HEK293 (cell line): ENCODE data around the gene TRAPPC11.

Experiments used
- CTCF ChIA-PET: fragments of 350-600 bp; formaldehyde crosslinking; extraction: SDS; loops from one replicate; lab custom pipeline; 2021; ENCODE audit warnings: antibody characterized with exemption; lab: Yijun Ruan, JAX
- POLR2A ChIA-PET: fragments of 300-600 bp; formaldehyde crosslinking; extraction: SDS; loops from one replicate; lab custom pipeline; 2020; ENCODE audit warnings: antibody characterized with exemption, inconsistent platforms; lab: Yijun Ruan, JAX
- H3K27ac ChIP-seq: fragments of 200-500 bp; sonication (Bioruptor generic); 2 replicates; pipeline ENCODE4 v1.5.1; 2014; ENCODE audit warnings: low read depth, low read length, control low read depth, inconsistent platforms; ENCODE audit errors: extremely low read depth
- H3K36me3 ChIP-seq, 2 experiments: fragments of 200-500 bp in 1 of 2; sonication (Bioruptor generic) in 1 of 2; 1 replicate in 1 of 2; 2 replicates in 1 of 2; pipeline ENCODE4 v1.5.1; 2014 to 2017; ENCODE audit warnings: inconsistent platforms in 2 of 2, low read length in 2 of 2; ENCODE audit not compliant: control insufficient read depth in 2 of 2, insufficient read depth in 1 of 2
- H3K4me1 ChIP-seq: fragments of 200-500 bp; sonication (Bioruptor generic); 2 replicates; pipeline ENCODE4 v1.5.1; 2014; ENCODE audit warnings: mild to moderate bottlenecking, low read length, inconsistent platforms; ENCODE audit not compliant: control insufficient read depth, insufficient read depth
- H3K4me3 ChIP-seq: 2 replicates; pipeline ENCODE4 v1.5.1; 2011; ENCODE audit warnings: low read depth, mild to moderate bottlenecking, control low read depth, low read length, moderate library complexity
- H3K9me3 ChIP-seq: fragments of 200-500 bp; sonication (Bioruptor generic); 2 replicates; pipeline ENCODE4 v1.5.1; 2014; ENCODE audit warnings: low read depth, low read length, inconsistent platforms; ENCODE audit not compliant: control insufficient read depth, insufficient read depth
- BCL11A ChIP-seq: fragments of 450-650 bp; formaldehyde crosslinking; IDR thresholded peaks from 2 replicates; pipeline ENCODE4 v1.5.1; 2016; ENCODE audit warnings: low read depth, missing biosample characterization, missing genetic modification characterization
- CTCF ChIP-seq: fragments of 450-650 bp; formaldehyde crosslinking; IDR thresholded peaks from 2 replicates; pipeline ENCODE4 v1.5.1; 2016; ENCODE audit warnings: missing biosample characterization, missing genetic modification characterization
- ELK4 ChIP-seq: IDR thresholded peaks from 2 replicates; pipeline ENCODE4 v1.6.1; 2011; ENCODE audit warnings: mild to moderate bottlenecking, low read depth, low read length, borderline replicate concordance
- GLI2 ChIP-seq: fragments of 450-650 bp; formaldehyde crosslinking; IDR thresholded peaks from 2 replicates; pipeline ENCODE4; 2017; ENCODE audit warnings: missing biosample characterization, missing genetic modification characterization, low read depth, borderline replicate concordance
- KLF17 ChIP-seq: fragments of 450-650 bp; formaldehyde crosslinking; IDR thresholded peaks from 2 replicates; pipeline ENCODE4 v1.5.1; 2016; ENCODE audit warnings: missing biosample characterization, missing genetic modification characterization
- SALL2 ChIP-seq: fragments of 450-650 bp; formaldehyde crosslinking; IDR thresholded peaks from 2 replicates; pipeline ENCODE4 v1.5.0; 2017; ENCODE audit warnings: missing biosample characterization, mild to moderate bottlenecking, missing genetic modification characterization, borderline replicate concordance
- SCRT1 ChIP-seq: fragments of 450-650 bp; formaldehyde crosslinking; IDR thresholded peaks from 2 replicates; pipeline ENCODE4 v1.5.1; 2016; ENCODE audit warnings: missing biosample characterization, missing genetic modification characterization, borderline replicate concordance
- SETDB1 ChIP-seq: IDR thresholded peaks from one replicate; pipeline ENCODE4 v1.6.1; 2017; ENCODE audit warnings: mild to moderate bottlenecking, low read length, moderate library complexity, mixed read lengths; ENCODE audit not compliant: insufficient read length
- WT1 ChIP-seq: fragments of 450-650 bp; formaldehyde crosslinking; IDR thresholded peaks from 2 replicates; pipeline ENCODE4 v1.5.1; 2016; ENCODE audit warnings: missing biosample characterization, missing genetic modification characterization
- YY1 ChIP-seq: fragments of 450-650 bp; formaldehyde crosslinking; IDR thresholded peaks from 2 replicates; pipeline ENCODE4 v1.5.1; 2018; ENCODE audit warnings: missing biosample characterization, missing genetic modification characterization
- ZBTB17 ChIP-seq: fragments of 450-650 bp; formaldehyde crosslinking; IDR thresholded peaks from 2 replicates; pipeline ENCODE4 v1.5.1; 2016; ENCODE audit warnings: missing biosample characterization, missing genetic modification characterization
- ZNF2 ChIP-seq: fragments of 450-650 bp; formaldehyde crosslinking; IDR thresholded peaks from 2 replicates; pipeline ENCODE4 v1.5.1; 2016; ENCODE audit warnings: missing biosample characterization, missing genetic modification characterization
- ZNF202 ChIP-seq: fragments of 450-650 bp; formaldehyde crosslinking; IDR thresholded peaks from 2 replicates; pipeline ENCODE4 v1.5.1; 2016; ENCODE audit warnings: missing biosample characterization, missing genetic modification characterization, borderline replicate concordance
- ZNF211 ChIP-seq: fragments of 450-650 bp; formaldehyde crosslinking; IDR thresholded peaks from 2 replicates; pipeline ENCODE4 v1.5.1; 2016; ENCODE audit warnings: low read depth, missing biosample characterization, missing genetic modification characterization
- ZNF302 ChIP-seq: fragments of 450-650 bp; formaldehyde crosslinking; IDR thresholded peaks from 2 replicates; pipeline ENCODE4 v1.5.1; 2016; ENCODE audit warnings: missing biosample characterization, missing genetic modification characterization, low read depth
- ZNF404 ChIP-seq: fragments of 450-650 bp; formaldehyde crosslinking; IDR thresholded peaks from 2 replicates; pipeline ENCODE4 v1.5.1; 2017; ENCODE audit warnings: missing biosample characterization, missing genetic modification characterization
- ZNF426 ChIP-seq: fragments of 450-650 bp; formaldehyde crosslinking; IDR thresholded peaks from 2 replicates; pipeline ENCODE4 v1.5.1; 2017; ENCODE audit warnings: missing biosample characterization, missing genetic modification characterization, mild to moderate bottlenecking, inconsistent platforms, moderate library complexity
- ZNF449 ChIP-seq: fragments of 450-650 bp; formaldehyde crosslinking; IDR thresholded peaks from 2 replicates; pipeline ENCODE4 v1.5.1; 2017; ENCODE audit warnings: missing biosample characterization, mild to moderate bottlenecking, missing genetic modification characterization, moderate library complexity
- ZNF501 ChIP-seq: fragments of 450-650 bp; formaldehyde crosslinking; IDR thresholded peaks from 2 replicates; pipeline ENCODE4 v1.5.1; 2016; ENCODE audit warnings: missing biosample characterization, missing genetic modification characterization
- ZNF596 ChIP-seq: fragments of 450-650 bp; IDR thresholded peaks from 2 replicates; pipeline ENCODE4 v1.5.0; 2018; ENCODE audit warnings: missing biosample characterization, mild to moderate bottlenecking, missing genetic modification characterization, moderate library complexity
- ZNF645 ChIP-seq: fragments of 450-650 bp; formaldehyde crosslinking; IDR thresholded peaks from 2 replicates; pipeline ENCODE4; 2016; ENCODE audit warnings: missing biosample characterization, missing genetic modification characterization
- ZNF654 ChIP-seq: fragments of 450-650 bp; formaldehyde crosslinking; IDR thresholded peaks from 2 replicates; pipeline ENCODE4 v1.5.1; 2016; ENCODE audit warnings: low read depth, missing biosample characterization, missing genetic modification characterization
- ZSCAN16 ChIP-seq: fragments of 450-650 bp; formaldehyde crosslinking; IDR thresholded peaks from 2 replicates; pipeline ENCODE4 v1.5.1; 2016; ENCODE audit warnings: missing biosample characterization, missing genetic modification characterization
- ZSCAN5A ChIP-seq: fragments of 450-650 bp; formaldehyde crosslinking; IDR thresholded peaks from 2 replicates; pipeline ENCODE4 v1.5.1; 2016; ENCODE audit warnings: missing biosample characterization, missing genetic modification characterization
- ZXDB ChIP-seq: fragments of 450-650 bp; formaldehyde crosslinking; IDR thresholded peaks from 2 replicates; pipeline ENCODE4 v1.5.1; 2016; ENCODE audit warnings: missing biosample characterization, missing genetic modification characterization

The TRAPPC11 gene

GRCh38 chr4:183659029-183659871 lies at the start of gene TRAPPC11, which contains the start of gene RWDD4:
TRAPPC11 (plus strand) TSS chr4:183659293; CDS start chr4:183663868, 4,575 bp downstream.
RWDD4 (minus strand) TSS chr4:183659185; CDS start chr4:183658952, 233 bp downstream.
- Histone ChIP-seq H3K27ac (peak within 1 kb of the TSS; percentile 78), H3K9me3 (no peaks in the 10 kb centered on the region), H3K36me3 (peaks cover 0 to 16% of the 10 kb centered on the region in 2 experiments; a peak in 2 of 3 replicates), H3K4me3 (peak within 1 kb of the TSS; percentile 49), H3K4me1 (no peaks in the 10 kb centered on the region)
- ChIA-PET CTCF (no interaction called here), POLR2A (no interaction called here)
- TF ChIP-seq SCRT1, result no peak
- TF ChIP-seq ZNF302 (tag by site-specific recombination), result no peak
- TF ChIP-seq GLI2, result no peak
- no peak for TF ChIP-seq ZNF404 (tag by site-specific recombination)
- TF ChIP-seq YY1 (tag by site-specific recombination), result no peak
- TF ChIP-seq ZXDB, result peak; percentile 58; the same call in 1 of the 2 replicates
- TF ChIP-seq ZNF2 (tag by site-specific recombination), result no peak
- TF ChIP-seq BCL11A (tag by site-specific recombination), result no peak
- no peak for TF ChIP-seq SALL2
- no peak for TF ChIP-seq ZSCAN16 (tag by site-specific recombination)
- no peak for TF ChIP-seq ZNF211 (tag by site-specific recombination)
- no peak for TF ChIP-seq SETDB1
- TF ChIP-seq ZNF654 (tag by site-specific recombination), result no peak
- no peak for TF ChIP-seq ZBTB17
- TF ChIP-seq ZSCAN5A (tag by site-specific recombination), result no peak
- TF ChIP-seq ZNF596, result no peak
- no peak for TF ChIP-seq ELK4
- TF ChIP-seq ZNF501, result peak; percentile 49; the same call in 1 of the 2 replicates
- TF ChIP-seq WT1, result no peak
- TF ChIP-seq ZNF645 (tag by site-specific recombination), result no peak
- TF ChIP-seq KLF17 (tag by site-specific recombination), result no peak
- peak; percentile 90 for TF ChIP-seq ZNF449 (tag by site-specific recombination)
- TF ChIP-seq ZNF202 (tag by site-specific recombination), result no peak
- no peak for TF ChIP-seq ZNF426 (tag by site-specific recombination)
- peak; percentile 56 for TF ChIP-seq CTCF (tag by site-specific recombination)
